RCC 7860 (cell line): ENCODE data around the gene HLA-DOB.
A peak's percentile ranks its signal among the peaks of the same experiment; 100 is the strongest.

Source experiments
- DNase-seq: peaks from one replicate; pipeline ENCODE4 v3.0.0-alpha.2; 2015; ENCODE audit warnings: low spot score
- FAIRE-seq: peaks from 2 replicates; lab custom pipeline; 2012; peaks lifted over from hg19 to GRCh38; lab: Jason Lieb, UNC

Gene HLA-DOB

GRCh38 chr6:32816746-32817204, at the start of gene HLA-DOB:
HLA-DOB (minus strand) TSS chr6:32817002; CDS start chr6:32816951, 51 bp downstream.
- DNase-seq: no peak
- no peak for FAIRE-seq

GRCh38 chr6:32865724-32866443, 49.1 kb upstream of the HLA-DOB start:
- FAIRE-seq: no peak

GRCh38 chr6:32862725-32863124, 45.9 kb upstream of the HLA-DOB start:
- FAIRE-seq (no peak), DNase-seq (no peak)

More at GRCh38 chr6:32865724-32866443, 49.1 kb upstream of the HLA-DOB start:
- DNase-seq: no peak

GRCh38 chr6:32860674-32861073, 43.9 kb upstream of the HLA-DOB start:
- no peak for DNase-seq
- FAIRE-seq: no peak

- no peak for FAIRE-seq
- no peak for DNase-seq
Observed at GRCh38 chr6:32858194-32858593, 41.4 kb upstream of the HLA-DOB start.

- DNase-seq (no peak), FAIRE-seq (no peak)
Observed at GRCh38 chr6:32857156-32857891, 40.5 kb upstream of the HLA-DOB start.

- no peak for FAIRE-seq
- DNase-seq: no peak
Observed at GRCh38 chr6:32855467-32856174, 38.8 kb upstream of the HLA-DOB start.

GRCh38 chr6:32854376-32855178, 37.8 kb upstream of the HLA-DOB start:
- FAIRE-seq (no peak), DNase-seq (no peak)

- DNase-seq: peak; percentile 76
- FAIRE-seq: no peak
Observed at GRCh38 chr6:32853541-32854375, 37.0 kb upstream of the HLA-DOB start, which contains the start of the genes PSMB9 and TAP1. PSMB9 (plus strand) TSS chr6:32854192; CDS start chr6:32854230, 38 bp downstream. TAP1 (minus strand) TSS chr6:32853704; CDS start chr6:32853636, 68 bp downstream.

GRCh38 chr6:32852844-32853540, 36.2 kb upstream of the HLA-DOB start:
- no peak for DNase-seq
- no peak for FAIRE-seq

GRCh38 chr6:32852018-32852843, 35.4 kb upstream of the HLA-DOB start:
- no peak for DNase-seq
- FAIRE-seq: no peak

- FAIRE-seq (no peak), DNase-seq (no peak)
Observed at GRCh38 chr6:32851025-32851424, 34.2 kb upstream of the HLA-DOB start.

GRCh38 chr6:32849126-32849525, 32.3 kb upstream of the HLA-DOB start:
- FAIRE-seq: no peak
- no peak for DNase-seq

- DNase-seq (no peak), FAIRE-seq (no peak)
Observed at GRCh38 chr6:32847795-32848194, 31.0 kb upstream of the HLA-DOB start.

- DNase-seq (no peak), FAIRE-seq (no peak)
Observed at GRCh38 chr6:32847004-32847403, 30.2 kb upstream of the HLA-DOB start.

GRCh38 chr6:32845384-32845884, 28.6 kb upstream of the HLA-DOB start:
- no peak for FAIRE-seq

GRCh38 chr6:32844839-32845383, 28.1 kb upstream of the HLA-DOB start:
- DNase-seq (no peak), FAIRE-seq (no peak)

More at GRCh38 chr6:32845384-32845884, 28.6 kb upstream of the HLA-DOB start:
- no peak for DNase-seq
